ENCODE data around the gene FBF1.

GRCh38 chr17:75950855-75951554, 10.2 kb upstream of the FBF1 start:
- TF ChIP-seq CTCF (IDR thresholded peaks at IDR 0.05), result no peak
- TF ChIP-seq POLR2A (IDR thresholded peaks at IDR 0.05), result no peak
- no peak for TF ChIP-seq POLR2AphosphoS5 (IDR thresholded peaks at IDR 0.05)
- no peak for TF ChIP-seq EP300 (IDR thresholded peaks at IDR 0.05)

Measured in suprapubic skin (tissue), 4 donors.